Erythroblast (primary cell): Measurements from ENCODE around the gene GABBR2.

Experiments used
- GATA1 ChIP-seq: IDR thresholded peaks from 2 replicates; pipeline ENCODE4 v1.6.1; 2011; ENCODE audit warnings: low read depth, mild to moderate bottlenecking, control low read depth, low read length, moderate library complexity
- POLR2A ChIP-seq: IDR thresholded peaks from 2 replicates; pipeline ENCODE4 v1.6.1; 2011; ENCODE audit warnings: mild to moderate bottlenecking, low read length

GRCh38 chr9:98652741-98653140 is 56.0 kb downstream of the GABBR2 start:
- no peak for TF ChIP-seq POLR2A
- no peak for TF ChIP-seq GATA1
